ENCODE data around the gene GDPD5.

The GDPD5 gene

DNA sequence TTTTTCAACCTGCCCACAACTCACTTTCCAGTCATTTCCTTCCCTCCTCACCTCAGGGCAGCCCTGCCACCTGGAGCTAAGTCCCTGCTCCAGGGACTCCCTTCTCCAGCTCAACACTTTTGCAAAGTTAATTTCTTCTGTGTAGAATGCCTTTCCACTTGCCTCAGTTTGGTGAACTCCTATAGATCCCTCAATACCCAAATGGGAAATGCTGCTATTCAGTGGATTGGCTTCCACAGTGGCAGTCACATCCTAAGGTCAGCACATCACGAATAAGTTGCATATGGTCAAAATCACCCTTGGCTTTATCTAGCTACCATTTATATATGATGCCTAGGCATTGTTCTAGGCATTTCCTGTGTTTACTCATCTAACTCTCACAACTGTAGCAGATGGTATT is 23.6 kb downstream of the GDPD5 start:
- in situ Hi-C loops (cut with HindIII; ENCODE audit: low pct_ligation_motif_present, low pct_unique_long_range_greater_than_20kb, low sequenced_read_pairs), result no loop called here

DNA sequence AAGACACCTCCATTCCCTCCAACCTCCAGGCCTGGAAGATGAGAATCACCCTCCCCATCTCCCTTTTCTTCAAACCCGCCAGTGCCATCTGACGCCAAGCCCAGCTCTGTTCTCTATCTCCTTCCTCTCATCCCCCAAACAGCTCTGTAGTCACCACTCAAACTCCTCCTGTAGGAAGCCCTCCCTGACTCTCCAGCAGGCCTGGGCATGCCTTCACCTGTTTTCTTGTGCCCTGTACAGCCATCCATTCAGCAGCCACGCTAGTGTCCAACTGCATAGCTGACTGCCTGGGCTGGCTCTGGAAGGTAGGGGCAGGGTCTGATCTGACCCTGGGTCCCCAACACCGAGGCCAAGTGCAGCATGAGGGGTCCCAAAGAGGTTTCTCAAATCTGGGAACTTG is 25.0 kb downstream of the GDPD5 start:
- in situ Hi-C loops (cut with HindIII; ENCODE audit: low pct_ligation_motif_present, low pct_unique_long_range_greater_than_20kb, low sequenced_read_pairs), result no loop called here
- DNase-seq, result no peak

More for the DNA sequence above, 23.6 kb downstream of the GDPD5 start:
- no peak for DNase-seq

DNA sequence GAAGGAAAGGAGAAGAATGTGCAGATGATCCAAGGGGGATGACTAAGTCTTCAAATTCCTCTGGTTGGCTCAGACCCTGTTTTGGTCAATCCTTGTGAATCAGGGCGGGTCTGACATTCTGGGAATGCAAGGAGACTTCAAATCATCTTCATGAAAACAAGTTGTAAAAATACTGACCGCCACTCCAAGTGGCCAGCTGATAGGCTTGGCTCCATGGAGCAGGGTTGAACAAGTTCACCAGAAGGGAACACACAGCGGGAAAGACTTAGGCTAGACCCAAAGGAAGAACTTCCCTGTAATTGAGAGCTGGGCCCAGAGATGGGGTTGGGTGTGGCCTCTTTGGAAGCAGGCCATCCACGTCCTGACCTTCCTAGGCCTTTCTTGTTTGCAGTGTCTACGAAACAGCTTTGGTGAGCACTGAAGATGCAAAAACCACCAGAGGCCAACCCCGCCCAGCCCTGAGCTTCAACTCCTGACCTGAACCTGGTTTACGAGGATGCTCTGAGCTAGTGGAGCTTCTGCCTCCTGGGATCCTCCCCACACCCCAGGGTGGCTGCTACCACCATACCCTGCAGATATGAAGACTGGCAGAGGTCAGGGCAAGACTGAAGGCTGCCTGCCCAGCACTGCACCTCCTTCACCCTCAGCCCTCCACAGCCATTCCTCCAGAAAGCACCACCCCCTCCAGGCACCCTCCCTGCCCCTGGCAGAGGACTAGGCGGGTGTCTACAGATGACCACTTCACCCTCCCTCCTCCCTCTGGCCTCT is 26.1 kb downstream of the GDPD5 start:
- in situ Hi-C loops (cut with HindIII; ENCODE audit: low pct_ligation_motif_present, low pct_unique_long_range_greater_than_20kb, low sequenced_read_pairs), result no loop called here
- peak; percentile 78 for DNase-seq

DNA sequence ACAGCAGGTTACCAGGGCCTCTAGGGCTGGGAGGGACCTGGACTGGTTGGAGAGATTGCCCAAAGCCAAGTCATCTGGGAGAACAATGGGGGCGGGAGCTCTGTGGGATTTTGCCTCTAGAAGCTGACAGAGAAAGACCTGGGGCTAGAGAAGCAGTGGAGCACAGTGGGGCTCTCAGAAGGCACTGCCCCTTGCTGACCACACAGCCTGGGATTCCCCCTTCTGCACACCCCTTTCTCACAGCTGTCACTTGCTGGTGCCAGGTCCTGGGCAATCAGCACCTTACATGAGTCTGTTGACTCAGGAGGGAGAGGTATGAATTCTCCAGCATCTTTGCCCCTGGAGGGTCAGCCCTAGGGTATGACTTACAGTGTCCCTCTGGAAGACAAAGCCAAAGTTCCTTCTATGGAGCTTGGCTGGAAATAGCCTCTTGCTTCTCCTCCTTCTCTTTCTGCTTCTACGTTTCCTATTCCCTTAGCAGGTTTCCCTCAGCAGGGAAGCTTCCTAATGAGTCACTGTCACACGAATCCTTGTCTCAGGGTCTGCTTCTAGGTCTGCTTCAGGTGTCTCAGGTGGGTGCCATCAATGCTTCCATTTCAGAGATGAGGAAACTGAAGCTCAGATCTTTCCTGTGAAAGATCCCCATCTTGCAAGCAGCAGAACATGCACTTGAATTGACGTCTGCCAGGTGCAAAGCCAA is 27.0 kb downstream of the GDPD5 start:
- in situ Hi-C loops (cut with HindIII; ENCODE audit: low pct_ligation_motif_present, low pct_unique_long_range_greater_than_20kb, low sequenced_read_pairs), result no loop called here
- DNase-seq, result no peak

DNA sequence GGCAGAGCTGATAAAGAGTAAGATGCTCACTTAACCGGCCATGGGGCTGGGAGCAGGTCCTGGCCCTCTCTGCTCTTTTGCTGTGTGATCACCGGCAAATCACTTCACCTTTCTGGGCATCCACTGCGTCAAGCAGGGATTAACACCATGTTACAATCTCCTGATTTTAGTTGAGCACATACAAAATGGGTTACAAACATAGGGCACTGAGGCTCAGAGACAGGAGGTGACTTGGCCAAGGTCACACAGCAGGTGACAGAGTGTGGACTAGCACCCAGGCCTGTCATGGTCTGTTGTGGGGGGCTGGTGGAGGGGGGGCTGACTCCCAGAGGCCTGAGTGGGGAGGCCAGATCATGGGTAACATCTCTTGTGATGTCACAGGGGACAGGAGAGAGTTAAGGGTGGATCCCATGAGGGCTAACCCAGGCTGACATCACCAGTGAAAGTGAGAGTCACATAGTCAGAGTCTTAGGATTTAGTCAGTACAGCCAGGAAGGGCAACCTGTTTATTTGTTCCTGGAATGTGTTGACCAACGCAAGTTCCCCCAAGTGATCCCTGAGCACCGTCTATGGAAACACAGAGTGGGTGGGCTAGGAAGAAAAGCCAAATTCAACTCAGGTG is 27.8 kb downstream of the GDPD5 start:
- in situ Hi-C loops (cut with HindIII; ENCODE audit: low pct_ligation_motif_present, low pct_unique_long_range_greater_than_20kb, low sequenced_read_pairs), result no loop called here
- DNase-seq, result no peak

DNA sequence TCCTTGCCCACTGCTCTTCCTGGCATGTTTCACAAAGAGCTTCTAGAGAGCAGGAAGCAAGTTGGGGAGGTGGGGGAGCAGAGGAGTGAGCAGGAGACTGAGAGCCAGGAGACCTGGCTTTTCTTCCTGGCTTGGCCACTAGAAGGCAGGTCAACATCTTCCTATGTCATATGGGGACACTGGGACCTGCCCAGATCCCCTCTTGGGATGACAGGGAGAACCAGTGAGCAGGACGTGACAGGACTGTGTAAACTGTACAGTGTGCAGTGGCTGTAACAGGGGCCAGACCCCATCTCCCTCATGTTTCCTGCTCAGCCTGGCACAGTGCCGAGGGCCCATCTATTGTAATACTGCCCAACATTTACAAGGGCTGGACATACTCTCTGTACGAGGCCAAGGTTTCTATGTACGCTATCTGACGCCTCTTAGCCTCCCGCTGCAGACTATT is 29.4 kb downstream of the GDPD5 start:
- no peak for DNase-seq
- in situ Hi-C loops (cut with HindIII; ENCODE audit: low pct_ligation_motif_present, low pct_unique_long_range_greater_than_20kb, low sequenced_read_pairs), result no loop called here

DNA sequence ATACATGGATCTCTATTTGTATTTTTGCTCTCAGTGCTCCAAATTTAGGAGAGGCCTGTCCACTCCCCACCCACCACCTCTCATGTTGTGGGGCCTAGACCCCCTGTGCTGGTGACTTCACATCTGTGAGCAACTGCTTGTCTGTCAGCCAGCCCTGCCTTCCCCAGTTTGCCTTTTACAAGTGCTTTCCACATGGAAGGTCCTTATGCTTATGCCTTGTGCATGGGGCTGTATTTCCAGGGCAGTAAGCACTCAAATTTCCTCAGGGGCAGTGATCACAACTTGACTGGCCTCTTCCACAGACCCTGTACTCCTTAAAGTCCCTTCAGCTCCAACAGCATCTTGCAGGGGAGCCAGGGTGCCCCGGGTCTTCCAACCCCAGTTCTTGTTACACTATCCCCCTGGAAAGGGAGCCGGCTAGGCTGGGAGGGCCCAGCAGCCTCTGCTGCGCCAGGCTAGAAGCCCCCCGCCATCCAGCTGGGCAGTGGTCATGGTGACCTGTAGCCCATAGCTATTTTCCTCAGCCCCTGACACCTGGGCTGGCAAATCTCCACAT is 29.9 kb downstream of the GDPD5 start:
- in situ Hi-C loops (cut with HindIII; ENCODE audit: low pct_ligation_motif_present, low pct_unique_long_range_greater_than_20kb, low sequenced_read_pairs), result no loop called here
- DNase-seq, result no peak

DNA sequence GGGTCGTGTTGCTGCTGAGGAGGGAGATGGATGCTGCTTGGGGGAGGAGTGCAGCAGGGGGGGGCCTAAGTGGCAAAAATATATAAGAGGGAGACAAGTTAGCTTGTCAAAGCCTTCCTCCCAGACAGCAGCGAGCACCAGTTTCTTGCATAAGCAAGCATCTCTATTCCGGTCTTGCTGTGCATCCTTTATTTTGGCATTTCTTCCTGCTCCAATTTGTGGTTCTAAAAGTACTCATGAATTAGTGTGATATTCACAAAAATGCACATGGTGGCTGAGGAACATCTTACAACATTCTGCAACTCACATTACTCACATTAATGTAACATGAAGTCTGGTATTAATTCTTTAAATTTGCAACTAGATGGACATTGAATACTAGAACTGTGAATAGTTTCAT is 32.1 kb downstream of the GDPD5 start:
- no peak for DNase-seq
- in situ Hi-C loops (cut with HindIII; ENCODE audit: low pct_ligation_motif_present, low pct_unique_long_range_greater_than_20kb, low sequenced_read_pairs), result no loop called here

DNA sequence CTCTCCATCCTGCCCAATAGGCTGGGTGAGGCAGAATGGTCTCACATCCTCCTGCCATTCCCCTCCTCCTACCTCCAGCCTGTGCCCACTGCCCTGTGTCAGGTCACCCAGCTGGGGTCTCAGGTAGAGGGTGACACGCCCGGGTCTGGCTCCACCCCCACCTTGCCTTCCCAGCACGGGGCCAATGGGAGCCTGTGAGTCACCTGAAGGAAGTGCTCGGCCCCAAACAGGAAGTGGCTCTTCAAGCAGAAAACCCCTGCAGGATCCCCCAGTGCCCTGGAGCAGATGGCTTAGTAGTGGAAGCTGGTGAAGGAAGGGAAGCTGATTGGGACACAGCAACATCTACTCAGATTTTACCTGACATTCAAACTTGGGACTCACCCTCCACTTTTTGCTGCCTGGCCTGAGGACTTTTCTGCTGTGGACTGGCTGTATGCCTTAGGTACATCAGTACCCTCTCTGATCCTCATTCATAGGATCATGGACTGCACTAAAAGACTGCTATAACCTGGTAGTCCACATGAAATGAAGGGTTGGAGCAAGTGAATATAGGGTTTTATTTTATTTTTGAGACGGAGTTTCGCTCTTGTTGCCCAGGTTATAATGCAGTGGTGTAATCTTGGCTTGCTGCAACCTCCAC is 33.4 kb downstream of the GDPD5 start:
- no peak for DNase-seq
- in situ Hi-C loops (cut with HindIII; ENCODE audit: low pct_ligation_motif_present, low pct_unique_long_range_greater_than_20kb, low sequenced_read_pairs), result no loop called here

DNA sequence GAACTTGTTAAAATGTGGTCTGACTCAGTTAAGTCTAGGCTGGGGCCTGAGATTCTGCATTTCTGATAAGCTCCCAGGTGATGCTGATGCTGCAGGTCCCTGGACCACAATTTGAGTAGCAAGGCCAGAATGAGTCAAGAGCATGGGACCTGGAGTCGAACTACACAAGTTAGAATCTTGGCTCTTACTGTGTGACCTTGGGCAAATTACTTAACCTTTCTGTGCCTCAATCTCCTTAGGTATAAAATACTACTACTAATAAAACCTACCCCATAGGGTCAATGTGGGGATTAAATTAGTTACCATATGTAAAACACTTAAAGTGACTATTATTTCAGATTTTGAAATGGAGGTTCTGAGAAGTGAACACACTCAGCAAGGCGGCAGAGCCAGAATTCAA is 34.3 kb downstream of the GDPD5 start:
- no peak for DNase-seq
- in situ Hi-C loops (cut with HindIII; ENCODE audit: low pct_ligation_motif_present, low pct_unique_long_range_greater_than_20kb, low sequenced_read_pairs), result no loop called here

DNA sequence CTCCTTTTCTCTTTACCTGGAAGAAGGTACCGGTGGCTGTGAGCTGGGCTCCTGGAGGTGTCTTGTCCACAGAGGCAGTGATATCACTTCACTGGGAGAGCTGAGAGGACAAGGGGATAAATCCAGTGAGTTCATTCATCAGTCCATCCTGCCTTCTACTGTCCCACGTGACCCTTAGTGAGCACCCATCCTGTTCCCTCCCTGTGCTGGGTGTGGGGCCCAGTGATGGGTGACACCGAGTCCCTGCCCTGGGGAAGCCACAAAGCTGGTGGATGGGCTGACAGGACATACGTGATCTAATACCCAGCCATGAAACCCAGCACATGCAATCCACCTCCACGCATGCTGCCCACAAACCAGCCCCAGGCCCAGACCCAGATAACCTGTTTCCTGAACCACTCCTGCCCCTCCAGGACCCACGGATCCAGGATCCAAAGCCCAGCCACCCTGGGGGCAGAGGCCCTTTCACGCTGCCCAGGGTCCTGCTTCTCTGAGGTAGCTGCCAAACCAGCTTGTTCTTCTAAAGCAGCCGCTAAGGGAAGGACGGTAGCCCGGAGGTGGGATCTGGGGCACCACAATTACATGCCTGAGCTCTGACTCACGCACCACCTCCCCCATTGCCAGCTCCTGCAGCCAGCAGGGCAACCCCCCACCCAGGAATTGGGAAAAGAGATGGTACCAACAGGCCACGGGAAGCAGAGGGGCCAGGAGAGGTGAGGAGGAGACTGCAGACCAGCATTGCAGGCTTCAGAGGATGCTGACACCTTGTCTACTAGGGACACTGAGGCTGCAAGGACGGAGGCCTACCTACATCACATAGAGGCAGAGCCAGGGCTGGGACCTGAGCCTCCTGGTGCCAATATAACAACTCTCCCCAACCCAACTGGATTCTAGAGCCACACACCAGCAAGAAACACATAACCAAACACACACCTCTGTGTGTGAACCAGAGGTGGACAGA is 35.2 kb downstream of the GDPD5 start:
- in situ Hi-C loops (cut with HindIII; ENCODE audit: low pct_ligation_motif_present, low pct_unique_long_range_greater_than_20kb, low sequenced_read_pairs), result no loop called here
- DNase-seq, result peak; percentile 49

DNA sequence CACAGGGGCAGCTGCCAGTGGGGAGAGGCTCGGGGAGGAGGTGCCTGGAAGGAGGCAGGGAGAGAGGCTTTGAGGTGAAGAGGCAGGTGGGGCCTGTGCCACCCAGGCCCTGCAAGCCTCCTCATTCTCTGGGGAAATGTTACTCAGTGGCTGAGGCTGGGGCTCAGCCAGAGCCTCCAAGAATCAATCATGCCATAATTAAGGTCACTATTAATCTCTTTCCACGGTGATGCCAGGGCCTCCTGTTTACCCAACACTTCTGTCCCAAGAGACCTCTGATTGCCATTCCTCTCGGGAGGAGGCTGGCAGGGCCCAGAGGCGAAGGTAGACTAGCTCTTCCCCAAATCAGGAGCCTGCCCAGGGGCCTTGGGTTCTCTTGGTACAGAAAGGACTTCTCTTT is 38.4 kb downstream of the GDPD5 start:
- in situ Hi-C loops (cut with HindIII; ENCODE audit: low pct_ligation_motif_present, low pct_unique_long_range_greater_than_20kb, low sequenced_read_pairs), result no loop called here
- DNase-seq, result no peak

DNA sequence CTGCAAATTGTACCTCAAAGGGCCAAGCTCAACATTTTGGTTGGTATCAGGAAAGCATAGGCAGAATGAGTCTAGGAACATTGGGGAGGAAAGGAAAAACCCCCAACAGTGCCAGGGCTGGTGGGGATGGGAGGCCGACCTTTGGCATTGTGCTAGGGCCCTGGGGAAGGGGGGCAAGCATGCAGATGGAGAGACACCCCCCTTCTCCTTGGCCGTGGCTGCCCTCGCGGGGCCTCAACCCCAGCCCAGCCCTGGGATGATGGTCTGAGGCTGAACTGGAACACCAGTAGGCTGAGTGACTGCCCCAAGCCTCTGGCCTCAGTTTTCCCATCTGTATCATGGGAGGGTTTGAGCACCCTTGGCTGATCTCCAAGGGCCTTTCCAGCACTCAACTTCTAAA is 40.0 kb downstream of the GDPD5 start:
- DNase-seq, result no peak
- in situ Hi-C loops (cut with HindIII; ENCODE audit: low pct_ligation_motif_present, low pct_unique_long_range_greater_than_20kb, low sequenced_read_pairs), result no loop called here

DNA sequence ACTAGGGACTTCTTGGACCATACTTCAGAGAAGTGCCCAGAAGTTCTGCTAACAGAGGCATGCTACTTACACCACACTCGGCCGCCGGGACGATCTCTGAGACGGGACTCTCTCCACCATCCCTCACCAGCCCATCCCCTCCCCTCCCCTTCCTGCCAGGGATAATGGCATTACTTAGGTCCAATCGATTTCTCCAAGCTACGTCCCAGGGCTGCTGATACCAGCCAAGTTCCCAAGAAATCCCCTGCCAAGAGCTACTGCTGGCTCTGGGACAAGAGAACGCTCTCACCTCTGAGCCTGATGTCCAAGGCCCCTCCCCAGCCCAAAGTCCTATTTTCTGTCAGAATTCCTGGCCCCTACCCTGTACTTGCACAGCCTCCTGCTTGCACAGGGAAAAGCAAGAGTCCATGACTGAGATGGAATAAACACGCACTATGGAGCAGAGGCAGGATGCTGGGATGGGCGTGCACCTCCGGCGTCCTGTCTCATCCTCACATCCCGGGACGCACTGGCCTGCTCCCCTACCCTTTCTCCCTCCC is 42.7 kb downstream of the GDPD5 start:
- no peak for DNase-seq
- in situ Hi-C loops (cut with HindIII; ENCODE audit: low pct_ligation_motif_present, low pct_unique_long_range_greater_than_20kb, low sequenced_read_pairs), result no loop called here

DNA sequence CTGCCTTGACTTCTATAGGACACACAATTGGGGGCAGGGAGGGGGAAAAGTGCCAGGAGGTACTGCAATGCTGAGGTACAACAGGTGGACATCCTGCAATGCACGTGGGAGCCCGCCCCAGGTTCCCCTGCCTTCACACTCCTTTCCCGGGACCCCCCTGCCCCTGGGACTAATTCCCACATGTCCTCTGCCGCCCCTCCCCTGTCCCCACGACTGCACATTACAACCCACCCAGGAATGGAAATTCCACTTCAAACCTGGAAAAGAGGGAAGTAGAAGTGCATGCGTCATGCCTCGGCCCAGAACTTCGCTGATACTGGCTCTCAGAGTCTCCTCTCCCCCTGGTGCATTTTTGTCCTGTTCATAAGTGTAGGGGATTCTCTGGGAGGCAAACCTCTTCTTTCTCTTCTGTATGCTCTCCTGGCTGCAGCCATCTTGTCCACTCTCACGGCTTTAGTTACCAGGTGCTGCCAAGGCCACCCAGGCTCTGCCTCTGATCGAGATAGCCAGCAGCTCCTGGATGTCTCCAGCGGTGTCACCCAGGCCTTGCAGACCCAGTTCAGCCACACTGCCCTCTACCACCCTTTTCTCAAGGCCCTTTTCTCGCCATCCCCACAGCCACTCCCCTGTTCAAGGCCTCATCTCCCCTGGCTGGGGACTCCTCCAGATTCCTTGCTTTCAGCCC is 43.7 kb downstream of the GDPD5 start:
- in situ Hi-C loops (cut with HindIII; ENCODE audit: low pct_ligation_motif_present, low pct_unique_long_range_greater_than_20kb, low sequenced_read_pairs), result no loop called here
- DNase-seq, result no peak

DNA sequence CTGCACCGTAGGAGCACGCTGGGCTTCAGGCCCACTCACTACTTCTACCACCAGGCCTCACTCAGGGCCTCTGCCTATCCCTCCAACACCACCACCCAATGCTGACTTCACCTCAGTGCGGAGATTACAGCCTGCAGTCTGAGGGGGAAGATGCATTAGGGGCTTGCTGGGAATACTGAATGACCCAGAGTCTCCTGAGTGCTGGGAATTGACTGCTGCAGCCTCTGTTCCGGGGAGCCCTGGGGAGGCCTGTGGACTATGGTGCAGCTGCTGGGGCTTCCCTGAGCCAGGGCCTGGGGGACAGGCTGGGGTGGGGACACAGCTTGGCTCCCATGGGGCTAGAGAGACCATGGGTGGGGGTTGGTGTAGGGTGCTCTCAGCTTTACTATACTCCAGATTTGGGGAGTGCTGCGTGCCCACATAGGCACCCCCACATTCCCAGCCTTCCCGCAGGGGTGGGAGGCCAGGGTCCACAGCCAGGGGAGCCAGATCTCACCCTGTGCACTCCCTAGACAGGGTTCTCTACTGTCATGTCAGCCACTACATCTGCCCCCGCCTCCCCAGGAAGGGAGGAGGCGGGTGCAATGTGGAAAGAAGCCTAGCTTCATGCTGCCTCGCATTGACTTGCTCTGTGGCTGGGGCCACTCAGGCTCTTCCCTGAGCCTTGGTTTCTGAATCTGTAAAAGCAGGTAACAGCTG is 44.4 kb downstream of the GDPD5 start:
- no peak for DNase-seq
- in situ Hi-C loops (cut with HindIII; ENCODE audit: low pct_ligation_motif_present, low pct_unique_long_range_greater_than_20kb, low sequenced_read_pairs), result no loop called here
